Keratinocyte (primary cell): ENCODE data around the gene TAPT1. TPM values are rescaled to one million over a fixed set of nuclear protein-coding genes. Genes with fewer than 3 reads are reported as not detected.

ENCODE experiments used
- DNase-seq: peaks from one replicate; pipeline ENCODE4 v3.0.0-alpha.2; 2011; ENCODE audit warnings: low read depth, missing footprints, low spot score
- FAIRE-seq: peaks from 2 replicates; lab custom pipeline; 2011; peaks lifted over from hg19 to GRCh38; lab: Jason Lieb, UNC
- H2AFZ ChIP-seq: 2 replicates; pipeline ENCODE4 v1.6.0; 2012; ENCODE audit warnings: low read length, control low read depth, inconsistent platforms; ENCODE audit not compliant: control insufficient read depth
- H3K27ac ChIP-seq: 2 replicates; pipeline ENCODE4 v1.5.1; 2011; ENCODE audit warnings: low read length; ENCODE audit not compliant: control insufficient read depth, insufficient read depth
- H3K27me3 ChIP-seq: 3 replicates; pipeline ENCODE4 v1.6.0; 2011; ENCODE audit warnings: low read length; ENCODE audit not compliant: control insufficient read depth, insufficient read depth; ENCODE audit errors: extremely low read depth
- H3K36me3 ChIP-seq, 2 experiments: 2 replicates in 1 of 2; 3 replicates in 1 of 2; pipeline ENCODE4 v1.5.1; 2011; ENCODE audit warnings: low read length in 2 of 2, mild to moderate bottlenecking in 1 of 2; ENCODE audit not compliant: control insufficient read depth in 2 of 2, insufficient read depth in 2 of 2; ENCODE audit errors: extremely low read depth in 1 of 2
- H3K4me1 ChIP-seq: 3 replicates; pipeline ENCODE4 v1.5.1; 2011; ENCODE audit warnings: low read length; ENCODE audit not compliant: control insufficient read depth, insufficient read depth; ENCODE audit errors: extremely low read depth
- H3K4me2 ChIP-seq: 3 replicates; pipeline ENCODE4 v1.6.0; 2011; ENCODE audit warnings: low read depth, low read length; ENCODE audit not compliant: control insufficient read depth, insufficient read depth; ENCODE audit errors: extremely low read depth
- H3K4me3 ChIP-seq, 3 experiments: fragments of 200-600 bp in 1 of 3; sonication (generic) in 1 of 3; 2 replicates in 2 of 3; 3 replicates in 1 of 3; pipeline ENCODE4 v1.5.1; 2011 to 2016; ENCODE audit warnings: low read length in 3 of 3, mild to moderate bottlenecking in 3 of 3, control low read depth in 2 of 3, inconsistent platforms in 1 of 3, low read depth in 1 of 3, mixed read lengths in 1 of 3, mixed run types in 1 of 3, moderate library complexity in 1 of 3; ENCODE audit not compliant: control insufficient read depth in 2 of 3, insufficient read depth in 2 of 3; ENCODE audit errors: extremely low read depth in 1 of 3
- H3K79me2 ChIP-seq: 2 replicates; pipeline ENCODE4 v1.6.0; 2012; ENCODE audit warnings: low read length; ENCODE audit not compliant: control insufficient read depth, insufficient read depth
- H3K9ac ChIP-seq: 3 replicates; pipeline ENCODE4 v1.6.0; 2011; ENCODE audit warnings: low read length; ENCODE audit not compliant: control insufficient read depth, insufficient read depth; ENCODE audit errors: extremely low read depth
- H3K9me1 ChIP-seq: 3 replicates; pipeline ENCODE4 v1.6.0; 2011; ENCODE audit warnings: low read length; ENCODE audit not compliant: control insufficient read depth, insufficient read depth; ENCODE audit errors: extremely low read depth
- H3K9me3 ChIP-seq: 2 replicates; pipeline ENCODE4 v1.5.1; 2012; ENCODE audit warnings: low read depth, low read length; ENCODE audit not compliant: control insufficient read depth
- H4K20me1 ChIP-seq: 3 replicates; pipeline ENCODE4 v1.6.0; 2011; ENCODE audit warnings: low read length; ENCODE audit not compliant: control insufficient read depth, insufficient read depth; ENCODE audit errors: extremely low read depth
- EZH2 ChIP-seq: IDR thresholded peaks from one replicate; pipeline ENCODE4 v1.6.1; 2012; ENCODE audit warnings: inconsistent platforms, mild to moderate bottlenecking, low read length, moderate library complexity
- dilution Hi-C: fragments of 300-500 bp; cut with MboI; formaldehyde crosslinking; loops from one replicate; pipeline ENCODE4 v1.7.0; 2020; ENCODE audit warnings: low sequenced_read_pairs; ENCODE audit not compliant: extremely low pct_ligation_motif_present
- polyA plus RNA-seq, 5 experiments: library from polyadenylated mRNA; depleted of rRNA in 3 of 5; stranded (reverse) in 3 of 5; stranded (forward) in 1 of 5; unstranded in 1 of 5; fragments of >200 nt; gene quantifications; 1 replicate in 1 of 5; 2 replicates in 3 of 5; 3 replicates in 1 of 5; pipeline versions ENCODE4 v1.2.1 to v1.2.3, GENCODE V29; 2011 to 2012; ENCODE audit warnings: missing spikeins in 2 of 5, low read depth in 1 of 5, low replicate concordance in 1 of 5
- TF ChIP-seq, protein P1 (sequence below), 3 experiments: IDR thresholded peaks in 1 of 3; conservative IDR thresholded peaks in 1 of 3; optimal IDR thresholded peaks in 1 of 3; 2 replicates in 2 of 3; 3 replicates in 1 of 3; pipeline versions ENCODE3 to v1.5.1; 2011; ENCODE audit warnings: low read length in 3 of 3, mild to moderate bottlenecking in 3 of 3, moderate library complexity in 2 of 3, control low read depth in 1 of 3, inconsistent platforms in 1 of 3; ENCODE audit not compliant: insufficient read depth in 2 of 3; ENCODE audit errors: extremely low read depth in 1 of 3

The TAPT1 gene
- polyA plus RNA-seq, 1 donor (not counting 4 experiments of a cell fraction or from before 2014, with no cell fraction given), result 10.7 TPM

DNA sequence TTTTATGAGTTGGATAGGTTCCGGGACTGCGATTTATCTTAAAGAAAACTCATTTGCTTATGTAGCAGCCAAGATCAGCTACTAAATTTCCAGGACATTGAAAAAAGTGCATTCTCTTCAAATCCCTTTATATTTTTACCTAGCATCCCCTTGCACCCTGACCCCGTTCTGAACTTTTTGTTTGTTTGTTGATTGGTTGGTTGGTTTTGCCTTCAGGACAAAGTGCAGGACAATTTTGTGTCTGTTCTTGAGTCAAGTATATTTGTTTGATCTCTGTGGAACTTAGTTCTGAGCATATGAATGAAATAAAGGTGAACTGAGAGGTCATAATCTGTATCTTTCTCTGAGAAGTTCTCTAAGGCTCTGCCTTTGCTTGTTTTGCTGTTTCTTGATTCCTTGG lies 12.8 kb upstream of the TAPT1 start:
- no peaks in the 10 kb centered on the region for H3K79me2 ChIP-seq
- no peak overlapping the region for H3K4me2 ChIP-seq
- H3K27me3 ChIP-seq, result no peaks in the 10 kb centered on the region
- no peak overlapping the region for H3K4me3 ChIP-seq
- H2AFZ ChIP-seq, result no peak overlapping the region
- no peak overlapping the region for H3K27ac ChIP-seq
- H3K36me3 ChIP-seq, result no peaks in the 10 kb centered on the region
- H3K9me1 ChIP-seq, result no peaks in the 10 kb centered on the region
- no peaks in the 10 kb centered on the region for H3K9me3 ChIP-seq
- TF ChIP-seq, protein P1, sequence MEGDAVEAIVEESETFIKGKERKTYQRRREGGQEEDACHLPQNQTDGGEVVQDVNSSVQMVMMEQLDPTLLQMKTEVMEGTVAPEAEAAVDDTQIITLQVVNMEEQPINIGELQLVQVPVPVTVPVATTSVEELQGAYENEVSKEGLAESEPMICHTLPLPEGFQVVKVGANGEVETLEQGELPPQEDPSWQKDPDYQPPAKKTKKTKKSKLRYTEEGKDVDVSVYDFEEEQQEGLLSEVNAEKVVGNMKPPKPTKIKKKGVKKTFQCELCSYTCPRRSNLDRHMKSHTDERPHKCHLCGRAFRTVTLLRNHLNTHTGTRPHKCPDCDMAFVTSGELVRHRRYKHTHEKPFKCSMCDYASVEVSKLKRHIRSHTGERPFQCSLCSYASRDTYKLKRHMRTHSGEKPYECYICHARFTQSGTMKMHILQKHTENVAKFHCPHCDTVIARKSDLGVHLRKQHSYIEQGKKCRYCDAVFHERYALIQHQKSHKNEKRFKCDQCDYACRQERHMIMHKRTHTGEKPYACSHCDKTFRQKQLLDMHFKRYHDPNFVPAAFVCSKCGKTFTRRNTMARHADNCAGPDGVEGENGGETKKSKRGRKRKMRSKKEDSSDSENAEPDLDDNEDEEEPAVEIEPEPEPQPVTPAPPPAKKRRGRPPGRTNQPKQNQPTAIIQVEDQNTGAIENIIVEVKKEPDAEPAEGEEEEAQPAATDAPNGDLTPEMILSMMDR (optimal IDR thresholded peaks at IDR 0.05 in 1 of 3, IDR thresholded peaks at IDR 0.05 in 1 of 3, conservative IDR thresholded peaks at IDR 0.05 in 1 of 3; ENCODE audit: extremely low read depth in 1 of 3, insufficient read depth in 2 of 3, low read length in 3 of 3), result no peak
- no peak for TF ChIP-seq EZH2
- H3K9ac ChIP-seq, result no peak overlapping the region
- DNase-seq, result no peak
- no peaks in the 10 kb centered on the region for H3K4me1 ChIP-seq
- no peak for FAIRE-seq
- dilution Hi-C loops, result no loop called here
- H4K20me1 ChIP-seq, result no peaks in the 10 kb centered on the region

DNA sequence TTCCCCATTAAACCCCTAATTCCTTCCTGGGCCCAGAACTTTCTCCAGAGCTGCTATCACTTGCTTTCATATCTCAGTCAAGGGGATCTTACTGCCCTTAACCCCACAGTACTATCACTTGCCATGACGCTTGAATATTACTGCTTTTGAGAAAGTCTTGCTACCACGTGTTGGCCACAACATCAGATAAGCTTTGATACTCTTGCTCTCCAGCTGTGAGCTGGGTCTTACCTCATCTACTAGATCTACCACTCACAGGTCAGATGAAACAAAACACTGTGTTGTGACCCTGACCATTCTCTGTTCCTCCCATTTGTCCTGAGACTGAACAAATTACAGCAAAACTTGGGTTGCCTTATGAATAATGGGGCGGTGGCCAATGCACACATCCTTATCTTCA lies 12.1 kb upstream of the TAPT1 start:
- H3K27ac ChIP-seq, result no peak overlapping the region
- FAIRE-seq, result no peak
- H3K36me3 ChIP-seq, result no peaks in the 10 kb centered on the region
- DNase-seq, result no peak
- H3K9me3 ChIP-seq, result no peaks in the 10 kb centered on the region
- H3K4me2 ChIP-seq, result no peak overlapping the region
- dilution Hi-C loops, result no loop called here
- no peaks in the 10 kb centered on the region for H3K79me2 ChIP-seq
- H3K4me3 ChIP-seq, result no peak overlapping the region
- no peaks in the 10 kb centered on the region for H3K4me1 ChIP-seq
- TF ChIP-seq, protein P1 (optimal IDR thresholded peaks at IDR 0.05 in 1 of 3, IDR thresholded peaks at IDR 0.05 in 1 of 3, conservative IDR thresholded peaks at IDR 0.05 in 1 of 3; ENCODE audit: extremely low read depth in 1 of 3, insufficient read depth in 2 of 3, low read length in 3 of 3), result no peak
- TF ChIP-seq EZH2, result no peak
- no peak overlapping the region for H2AFZ ChIP-seq
- no peaks in the 10 kb centered on the region for H3K9me1 ChIP-seq
- H3K27me3 ChIP-seq, result no peaks in the 10 kb centered on the region
- no peak overlapping the region for H3K9ac ChIP-seq
- no peaks in the 10 kb centered on the region for H4K20me1 ChIP-seq
